Posterior cingulate gyrus (tissue), 11 donors: ENCODE data around the gene UHRF1.
"Not testable (repeated sequence)": the region's sequence is repeated elsewhere in the genome, so short reads cannot be mapped to it uniquely, and the experiment has no call there.

Experiments used
- DNase-seq, 10 donors: peaks; one replicate each; pipeline versions ENCODE4 v3.0.0 to v3.0.0-alpha.2; 2020 to 2021; ENCODE audit warnings: mixed read lengths in 3 of 10
- intact Hi-C: fragments of 100-400 bp; cut with DNase I; formaldehyde crosslinking; loops from one replicate; pipeline ENCODE4 v1.15.1; 2023

Gene UHRF1

DNA sequence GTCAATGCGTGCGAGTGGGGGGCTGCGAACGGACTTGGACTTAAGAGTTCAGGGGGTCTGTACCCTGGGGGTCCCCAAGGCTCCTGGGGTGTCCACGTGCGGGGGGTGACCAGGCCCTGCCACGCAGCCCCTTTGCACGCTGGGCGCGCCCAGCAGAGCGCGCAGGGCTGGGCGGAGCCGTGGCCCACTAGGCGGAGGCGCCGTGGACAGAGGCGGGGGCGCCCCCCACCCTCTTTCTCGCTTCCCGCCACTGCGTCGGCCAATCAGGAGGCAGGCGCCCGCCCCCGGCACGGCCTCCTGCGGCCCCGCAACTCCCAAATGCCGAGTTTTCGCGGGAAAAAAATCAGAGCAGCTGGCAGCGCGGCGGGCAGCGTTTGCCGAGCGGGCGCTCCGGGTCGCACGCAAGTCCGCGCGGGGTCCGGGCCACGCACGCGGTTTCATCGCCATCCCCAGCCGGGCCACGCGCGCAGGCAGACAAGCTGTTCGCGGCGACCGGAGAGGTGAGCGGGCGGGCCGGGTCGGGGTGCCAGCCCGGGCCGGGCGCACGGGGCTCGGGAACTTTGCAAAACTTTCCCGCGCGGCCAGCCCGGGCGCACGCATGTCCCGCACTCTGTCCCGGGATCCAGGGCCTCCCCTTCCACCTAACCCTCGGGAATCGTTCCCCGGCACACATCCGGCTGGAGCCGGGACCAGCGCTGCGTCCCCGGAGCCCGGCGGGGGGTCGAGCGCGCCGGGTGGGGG is at the start of gene UHRF1:
UHRF1 (plus strand) TSS at position 346 of the 741 bp plus-strand sequence. CDS start 1,385 bp downstream, outside the sequence.
- DNase-seq, result peak in 1 of 10 donors; percentile 84
- intact Hi-C loops, result loop anchor here (5.0 kb wide), 1 partner anchor 58 kb away; the partner anchor contains the start of gene KDM4B

- no peak for DNase-seq
- intact Hi-C loops, result no loop called here
Measured at GRCh38 chr19:4859697-4860096, 49.6 kb upstream of the UHRF1 start.

- intact Hi-C loops, result no loop called here
Measured at GRCh38 chr19:4861147-4861546, 48.2 kb upstream of the UHRF1 start.

DNA sequence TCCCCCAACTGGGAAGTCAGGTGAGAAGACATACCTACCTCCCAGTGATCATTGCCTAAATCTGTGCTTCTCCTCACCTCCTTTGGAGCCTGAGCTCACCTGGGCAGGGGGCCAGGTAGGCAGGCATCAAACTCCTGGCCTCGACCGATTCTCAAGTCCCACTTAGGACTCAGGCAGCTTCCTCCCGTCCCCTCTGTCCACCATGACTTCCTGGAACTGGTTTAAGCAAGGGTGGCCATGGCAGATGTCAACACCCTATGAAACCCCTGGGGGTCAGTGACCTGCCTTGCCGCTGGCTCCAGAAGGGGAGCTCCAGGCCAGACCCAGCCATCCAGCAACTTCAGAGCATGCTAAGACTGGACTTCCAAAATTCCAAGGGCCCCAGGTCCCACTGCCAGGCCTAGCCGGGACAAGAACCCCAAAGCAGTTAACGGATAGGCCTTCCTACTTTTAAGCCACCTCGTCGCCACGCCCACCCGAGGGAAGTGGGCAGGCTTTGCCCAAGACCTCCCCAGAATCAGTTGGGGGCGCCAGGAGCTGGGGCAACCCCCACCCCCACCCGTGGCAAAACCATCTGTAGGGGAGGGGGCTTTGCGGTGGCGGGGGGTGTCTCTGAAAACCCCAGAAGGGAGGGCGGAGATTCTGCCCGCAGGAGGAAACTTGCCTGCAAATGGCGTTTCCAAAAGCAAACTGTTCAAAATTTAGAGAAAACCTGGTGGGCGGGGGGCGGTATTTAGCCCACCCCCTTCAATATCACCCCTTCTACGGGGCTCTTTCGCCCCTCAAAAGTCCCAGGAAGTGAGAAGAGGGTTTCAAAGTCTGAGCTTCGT is 42.5 kb upstream of the UHRF1 start:
- intact Hi-C loops, result no loop called here
- no peak for DNase-seq

More at GRCh38 chr19:4861147-4861546, 48.2 kb upstream of the UHRF1 start:
- no peak for DNase-seq

GRCh38 chr19:4867534-4868285 is 41.6 kb upstream of the UHRF1 start, which contains the start of gene PLIN3:
Gene PLIN3, minus strand, starts transcription at chr19:4867667. Its CDS starts 6,273 bp downstream, at chr19:4861394.
- peak; percentile 83 to 98 (median 92) for DNase-seq
- intact Hi-C loops, result no loop called here

GRCh38 chr19:4868286-4868834 is 40.9 kb upstream of the UHRF1 start:
- intact Hi-C loops, result no loop called here
- DNase-seq, result no peak

- intact Hi-C loops, result no loop called here
- DNase-seq, result no peak
Measured at GRCh38 chr19:4870025-4870700, 39.1 kb upstream of the UHRF1 start.

DNA sequence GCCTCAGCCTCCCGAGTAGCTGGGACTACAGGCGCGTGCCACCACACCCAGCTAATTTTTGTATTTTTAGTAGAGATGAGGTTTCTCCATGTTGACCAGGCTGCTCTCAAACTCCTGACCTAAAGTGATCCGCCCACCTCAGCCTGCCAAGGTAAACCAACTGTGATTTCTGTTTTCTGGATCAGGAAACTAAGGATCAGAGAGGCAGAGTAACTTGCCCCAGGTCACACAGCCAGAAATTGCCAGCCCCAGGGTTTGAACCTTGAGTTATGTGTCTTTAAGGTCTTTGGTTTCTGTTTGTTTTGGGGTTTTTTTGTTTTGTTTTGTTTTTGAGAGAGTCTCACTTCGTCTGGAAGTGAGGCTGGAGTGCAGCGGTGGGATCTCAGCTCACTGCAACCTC is 37.6 kb upstream of the UHRF1 start:
- DNase-seq, result no peak
- intact Hi-C loops, result loop anchor here (1.0 to 2.0 kb wide), 2 partner anchors 39 to 160 kb away; no protein-coding TSS in a partner anchor

GRCh38 chr19:4873930-4874329 is 35.4 kb upstream of the UHRF1 start:
- intact Hi-C loops, result loop anchor here (2.0 kb wide), 1 partner anchor 37 kb away; no protein-coding TSS in a partner anchor
- DNase-seq, result no peak

GRCh38 chr19:4877753-4878490 is 31.4 kb upstream of the UHRF1 start:
- peak; percentile 81 to 98 (median 90) for DNase-seq

DNA sequence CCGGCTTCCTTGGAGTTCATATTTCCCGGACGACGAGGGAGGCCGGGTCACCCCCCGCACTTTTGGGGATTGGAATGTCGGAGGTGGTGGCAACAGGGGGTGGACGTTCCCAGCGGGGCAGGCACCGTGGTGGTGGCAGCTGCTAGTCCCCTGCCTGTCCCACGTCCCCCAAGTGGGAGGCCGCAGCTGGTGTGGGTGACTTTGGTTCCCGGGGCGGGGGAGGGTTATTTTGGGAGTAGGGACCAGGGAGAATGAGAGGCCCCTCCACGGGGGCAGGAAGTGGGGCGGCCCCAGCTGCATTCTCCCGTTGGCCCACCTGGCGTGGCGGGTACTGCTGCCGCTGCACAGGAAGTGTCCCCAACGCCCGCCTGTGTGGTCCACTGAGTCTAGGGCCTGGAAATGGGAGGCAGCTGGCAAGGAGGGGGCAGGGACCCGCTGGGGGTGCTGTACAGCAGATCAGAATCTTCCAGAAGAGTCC is 30.8 kb upstream of the UHRF1 start:
- DNase-seq, result peak in 6 of 10 donors; percentile 41 to 92 (median 56)
- intact Hi-C loops, result no loop called here

More at GRCh38 chr19:4877753-4878490, 31.4 kb upstream of the UHRF1 start:
- intact Hi-C loops, result no loop called here

- intact Hi-C loops, result no loop called here
- no peak for DNase-seq
Measured at GRCh38 chr19:4879041-4879440, 30.3 kb upstream of the UHRF1 start.

- intact Hi-C loops, result not testable (repeated sequence)
Measured at GRCh38 chr19:4882874-4883273, 26.4 kb upstream of the UHRF1 start.

DNA sequence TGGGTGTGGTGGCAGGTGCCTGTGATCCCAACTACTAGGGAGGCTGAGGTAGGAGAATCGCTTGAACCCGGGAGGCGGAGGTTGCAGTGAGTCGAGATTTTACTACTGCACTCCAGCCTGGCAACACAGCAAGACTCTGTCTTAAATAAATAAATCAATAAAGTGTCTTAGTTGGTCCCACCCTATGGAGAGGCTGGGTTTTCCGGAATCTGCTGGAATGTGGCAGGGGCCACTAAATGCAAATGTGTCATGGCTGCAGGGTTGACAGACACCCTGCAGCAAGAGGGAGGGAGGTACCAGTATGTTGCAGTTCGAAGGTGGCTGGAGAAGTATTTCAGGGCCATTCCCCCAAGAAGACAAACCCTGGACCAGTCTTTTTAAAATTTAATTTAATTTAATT is 24.3 kb upstream of the UHRF1 start:
- DNase-seq, intact Hi-C loops: not testable (repeated sequence)

More at GRCh38 chr19:4882874-4883273, 26.4 kb upstream of the UHRF1 start:
- not testable (repeated sequence) for DNase-seq

DNA sequence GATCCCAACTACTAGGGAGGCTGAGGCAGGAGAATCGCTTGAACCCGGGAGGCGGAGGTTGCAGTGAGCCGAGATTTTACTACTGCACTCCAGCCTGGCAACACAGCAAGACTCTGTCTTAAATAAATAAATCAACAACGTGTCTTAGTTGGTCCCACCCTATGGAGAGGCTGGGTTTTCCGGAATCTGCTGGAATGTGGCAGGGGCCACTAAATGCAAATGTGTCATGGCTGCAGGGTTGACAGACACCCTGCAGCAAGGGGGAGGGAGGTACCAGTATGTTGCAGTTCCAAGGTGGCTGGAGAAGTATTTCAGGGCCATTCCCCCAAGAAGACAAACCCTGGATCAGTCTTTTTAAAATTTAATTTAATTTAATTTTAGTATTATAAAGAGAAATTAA is 21.5 kb upstream of the UHRF1 start:
- DNase-seq, intact Hi-C loops: not testable (repeated sequence)

DNA sequence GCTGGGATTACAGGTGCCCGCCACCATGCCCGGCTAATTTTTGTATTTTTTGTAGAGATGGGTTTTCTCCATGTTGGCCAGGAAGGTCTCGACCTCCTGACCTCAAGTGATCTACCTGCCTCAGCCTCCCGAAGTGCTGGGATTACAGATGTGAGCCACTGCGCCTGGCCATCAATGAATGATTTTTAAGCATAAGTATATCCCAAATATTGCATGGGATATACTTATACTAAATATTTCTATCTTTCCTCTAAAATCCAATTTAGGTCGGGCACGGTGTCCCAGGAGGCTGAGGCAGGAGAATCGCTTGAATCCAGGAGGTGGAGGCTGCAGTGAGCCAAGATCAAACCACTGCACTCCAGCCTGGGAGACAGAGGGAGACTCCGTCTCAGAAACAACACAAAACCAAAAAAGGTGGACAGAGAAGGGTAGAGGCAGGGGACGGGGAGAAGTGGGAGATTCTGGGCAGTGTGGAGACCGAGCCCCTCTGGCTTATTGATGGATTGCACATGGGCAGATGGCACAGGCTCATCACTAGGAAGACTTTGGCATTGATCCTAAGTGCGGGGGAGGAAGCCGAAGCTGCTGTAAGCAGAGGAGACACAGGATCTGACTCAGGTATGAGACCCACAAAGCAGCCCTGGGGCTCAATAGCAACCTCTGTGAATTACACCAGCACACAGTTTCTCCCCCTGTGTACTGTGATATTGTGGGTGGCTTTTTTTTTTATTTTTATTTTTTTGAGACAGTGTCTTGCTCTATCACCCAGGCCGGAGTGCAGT is 20.1 kb upstream of the UHRF1 start:
- intact Hi-C loops, result no loop called here
- no peak for DNase-seq

GRCh38 chr19:4891066-4891465 is 18.2 kb upstream of the UHRF1 start:
- DNase-seq, result no peak
- intact Hi-C loops, result no loop called here

- intact Hi-C loops, DNase-seq: not testable (repeated sequence)
Measured at GRCh38 chr19:4892962-4893361, 16.3 kb upstream of the UHRF1 start.
